K562 (cell line): ENCODE measurements around the gene CNPY4. TPM values are rescaled to one million over a fixed set of nuclear protein-coding genes. Genes with fewer than 3 reads are reported as not detected.

Experiments used
- CHCHD3 ChIP-seq: fragments of 250-450 bp; sonication (Bioruptor Pico); IDR thresholded peaks from 2 replicates; pipeline ENCODE4 v2.1.2; 2022; ENCODE audit warnings: mild to moderate bottlenecking
- DNMT1 ChIP-seq: fragments of 450-650 bp; IDR thresholded peaks from 2 replicates; pipeline ENCODE4 v1.6.1; 2016; ENCODE audit warnings: antibody characterized with exemption, mild to moderate bottlenecking
- EWSR1 ChIP-seq: fragments of 450-650 bp; IDR thresholded peaks from 2 replicates; pipeline ENCODE4 v1.6.1; 2018; ENCODE audit warnings: borderline replicate concordance, mild to moderate bottlenecking, low read depth, moderate library complexity; ENCODE audit not compliant: partially characterized antibody
- FOXA3 ChIP-seq, 2 experiments: fragments of 450-650 bp in 1 of 2; sonication (generic) in 1 of 2; formaldehyde crosslinking; IDR thresholded peaks in 1 of 2; conservative IDR thresholded peaks in 1 of 2; 2 replicates each; pipeline versions ENCODE4 v1.4.0 to v1.8.0; 2020 to 2022; ENCODE audit warnings: mild to moderate bottlenecking in 2 of 2, missing genetic modification reagents in 1 of 2
- HES1 ChIP-seq: fragments of 450-650 bp; IDR thresholded peaks from 2 replicates; pipeline ENCODE4 v1.6.1; 2016; ENCODE audit warnings: low read depth, mild to moderate bottlenecking, moderate library complexity
- KLF13 ChIP-seq: fragments of 450-650 bp; IDR thresholded peaks from 2 replicates; pipeline ENCODE4 v1.6.1; 2016; ENCODE audit warnings: missing genetic modification characterization, low read depth, mild to moderate bottlenecking, missing compliant biosample characterization, moderate library complexity, borderline replicate concordance
- MEF2D ChIP-seq: conservative IDR thresholded peaks from 2 replicates; pipeline ENCODE4 v1.6.1; 2016; ENCODE audit warnings: low read depth, missing genetic modification characterization, missing compliant biosample characterization
- MLX ChIP-seq, 2 experiments: fragments of 450-650 bp in 1 of 2; sonication (generic) in 1 of 2; formaldehyde crosslinking; conservative IDR thresholded peaks; 2 replicates each; pipeline versions ENCODE4 v1.4.0 to v1.8.1; 2020 to 2022; ENCODE audit warnings: mild to moderate bottlenecking in 1 of 2, missing genetic modification reagents in 1 of 2
- NCOA1 ChIP-seq: fragments of 450-650 bp; IDR thresholded peaks from 2 replicates; pipeline ENCODE4 v1.6.1; 2016; ENCODE audit warnings: low read depth
- PCBP1 ChIP-seq: fragments of 200-400 bp; formaldehyde crosslinking; IDR thresholded peaks from 2 replicates; pipeline ENCODE4 v1.6.1; 2018; ENCODE audit warnings: mild to moderate bottlenecking, low read depth, low read length; ENCODE audit not compliant: poor library complexity, severe bottlenecking
- PHF20 ChIP-seq: fragments of 450-650 bp; IDR thresholded peaks from 2 replicates; pipeline ENCODE4 v1.6.1; 2018; ENCODE audit not compliant: partially characterized antibody
- SAFB ChIP-seq: fragments of 200-400 bp; formaldehyde crosslinking; IDR thresholded peaks from 2 replicates; pipeline ENCODE4 v1.6.1; 2017; ENCODE audit warnings: low read depth, low read length, borderline replicate concordance
- SPI1 ChIP-seq: IDR thresholded peaks from 2 replicates; pipeline ENCODE4 v1.6.1; 2011; ENCODE audit warnings: low read depth, low read length, control low read depth, borderline replicate concordance
- TAF1 ChIP-seq: IDR thresholded peaks from 2 replicates; pipeline ENCODE4 v1.6.1; 2011; ENCODE audit warnings: mild to moderate bottlenecking, low read length, moderate library complexity; ENCODE audit not compliant: insufficient read depth, control insufficient read depth, severe bottlenecking; ENCODE audit errors: extremely low read depth
- TARDBP ChIP-seq: fragments of 450-650 bp; IDR thresholded peaks from 2 replicates; pipeline ENCODE4 v1.6.1; 2016
- ZNF274 ChIP-seq: IDR thresholded peaks from 2 replicates; pipeline ENCODE4 v1.6.1; 2011; ENCODE audit warnings: low read depth, mild to moderate bottlenecking, low read length, moderate library complexity, borderline replicate concordance
- ZNF398 ChIP-seq: fragments of 250-450 bp; sonication (Bioruptor Pico); IDR thresholded peaks from 2 replicates; pipeline ENCODE4 v1.8.0; 2021; ENCODE audit warnings: moderate library complexity, mild to moderate bottlenecking, inconsistent platforms
- polyA plus RNA-seq, 8 experiments: library from polyadenylated mRNA; depleted of rRNA in 4 of 8; stranded (reverse) in 5 of 8; unstranded in 3 of 8; fragments of >200 nt; fragmentation: Nextera tagmentation in 2 of 8; fragmentation: Illumina TruSeq in 1 of 8; extraction: Ambion mirVana in 2 of 8; extraction: Trizol in 1 of 8; gene quantifications; 2 replicates each; pipeline versions ENCODE4 v1.2.1 to v1.2.3, GENCODE V29; 2011 to 2014; ENCODE audit warnings: inconsistent platforms in 1 of 8, missing spikeins in 1 of 8
- total RNA-seq, 7 experiments: library from RNA; depleted of rRNA in 6 of 7; stranded (reverse); fragments of >200 nt in 6 of 7; fragmentation: Illumina TruSeq in 2 of 7; extraction: Trizol in 2 of 7; gene quantifications; 2 replicates each; pipeline versions ENCODE4 v1.2.1 to v1.2.3, GENCODE V29; 2011 to 2021; ENCODE audit warnings: low replicate concordance in 1 of 7
- TF ChIP-seq, protein P1 (sequence below): fragments of 450-650 bp; formaldehyde crosslinking; IDR thresholded peaks from 2 replicates; pipeline ENCODE4 v1.4.0; 2020; ENCODE audit warnings: mild to moderate bottlenecking
- TF ChIP-seq, protein P2 (sequence below): fragments of 250-450 bp; sonication (Bioruptor Pico); IDR thresholded peaks from 2 replicates; pipeline ENCODE4 v1.5.0; 2020; ENCODE audit warnings: mild to moderate bottlenecking, borderline replicate concordance

The CNPY4 gene
- total and polyA plus RNA-seq, 9 of the 15 experiments (the other 6 are each of a cell fraction or from before 2014, with no cell fraction given): 1.9 to 11.2 (median 7.0) TPM

DNA sequence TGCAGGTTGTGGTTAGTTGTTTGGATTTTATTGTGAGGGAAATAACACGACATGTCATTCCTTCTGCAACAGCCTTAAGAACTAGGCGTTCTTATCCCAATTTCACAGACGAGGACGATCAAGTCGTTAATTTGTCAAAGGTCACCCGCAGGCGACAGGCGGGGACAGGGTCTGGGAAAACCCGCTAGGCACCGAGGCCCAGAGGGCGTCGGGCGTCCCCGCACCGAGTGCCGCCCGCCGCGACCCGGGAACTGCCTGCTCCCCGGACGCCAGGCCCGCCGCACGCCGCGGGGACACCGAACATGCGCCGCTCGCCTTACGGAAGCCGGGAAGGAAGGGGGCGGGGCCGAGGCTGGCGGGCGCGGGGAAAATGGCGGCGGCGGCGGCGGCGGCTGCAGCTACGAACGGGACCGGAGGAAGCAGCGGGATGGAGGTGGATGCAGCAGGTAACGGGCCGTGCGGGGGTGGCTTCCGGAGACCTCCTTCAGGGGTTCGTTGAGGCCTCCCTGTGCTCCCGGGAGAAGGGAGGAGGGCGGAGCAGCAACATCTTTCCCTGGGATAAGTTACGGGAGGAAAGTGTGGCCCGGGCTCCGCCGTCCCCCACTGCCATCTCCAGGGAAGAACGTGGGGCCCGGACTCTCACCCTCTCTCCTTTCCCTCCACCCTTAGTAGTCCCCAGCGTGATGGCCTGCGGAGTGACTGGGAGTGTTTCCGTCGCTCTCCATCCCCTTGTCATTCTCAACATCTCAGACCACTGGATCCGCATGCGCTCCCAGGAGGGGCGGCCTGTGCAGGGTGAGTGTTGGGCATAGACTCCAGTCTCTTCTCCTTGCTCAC, 30.6 kb upstream of the CNPY4 start, which contains the start of gene COPS6 (continued):
- TF ChIP-seq SAFB: no peak
- TF ChIP-seq, protein P1, sequence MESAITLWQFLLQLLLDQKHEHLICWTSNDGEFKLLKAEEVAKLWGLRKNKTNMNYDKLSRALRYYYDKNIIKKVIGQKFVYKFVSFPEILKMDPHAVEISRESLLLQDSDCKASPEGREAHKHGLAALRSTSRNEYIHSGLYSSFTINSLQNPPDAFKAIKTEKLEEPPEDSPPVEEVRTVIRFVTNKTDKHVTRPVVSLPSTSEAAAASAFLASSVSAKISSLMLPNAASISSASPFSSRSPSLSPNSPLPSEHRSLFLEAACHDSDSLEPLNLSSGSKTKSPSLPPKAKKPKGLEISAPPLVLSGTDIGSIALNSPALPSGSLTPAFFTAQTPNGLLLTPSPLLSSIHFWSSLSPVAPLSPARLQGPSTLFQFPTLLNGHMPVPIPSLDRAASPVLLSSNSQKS: 0 out of 2 replicates have a peak, but pooled peaks have one; percentile 55
- peak; percentile 94 for TF ChIP-seq KLF13 (tag)
- TF ChIP-seq TAF1: peak; percentile 98
- TF ChIP-seq MLX (CRISPR knock-in tag; conservative IDR thresholded peaks at IDR 0.05): peak in 1 of 2 experiments; percentile 97; a peak in 2 of 4 replicates
- TF ChIP-seq, protein P2, sequence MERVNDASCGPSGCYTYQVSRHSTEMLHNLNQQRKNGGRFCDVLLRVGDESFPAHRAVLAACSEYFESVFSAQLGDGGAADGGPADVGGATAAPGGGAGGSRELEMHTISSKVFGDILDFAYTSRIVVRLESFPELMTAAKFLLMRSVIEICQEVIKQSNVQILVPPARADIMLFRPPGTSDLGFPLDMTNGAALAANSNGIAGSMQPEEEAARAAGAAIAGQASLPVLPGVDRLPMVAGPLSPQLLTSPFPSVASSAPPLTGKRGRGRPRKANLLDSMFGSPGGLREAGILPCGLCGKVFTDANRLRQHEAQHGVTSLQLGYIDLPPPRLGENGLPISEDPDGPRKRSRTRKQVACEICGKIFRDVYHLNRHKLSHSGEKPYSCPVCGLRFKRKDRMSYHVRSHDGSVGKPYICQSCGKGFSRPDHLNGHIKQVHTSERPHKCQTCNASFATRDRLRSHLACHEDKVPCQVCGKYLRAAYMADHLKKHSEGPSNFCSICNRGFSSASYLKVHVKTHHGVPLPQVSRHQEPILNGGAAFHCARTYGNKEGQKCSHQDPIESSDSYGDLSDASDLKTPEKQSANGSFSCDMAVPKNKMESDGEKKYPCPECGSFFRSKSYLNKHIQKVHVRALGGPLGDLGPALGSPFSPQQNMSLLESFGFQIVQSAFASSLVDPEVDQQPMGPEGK (CRISPR knock-in tag): no peak
- TF ChIP-seq HES1: no peak
- no peak for TF ChIP-seq ZNF274
- peak; percentile 90 for TF ChIP-seq PHF20
- TF ChIP-seq DNMT1: no peak
- peak; percentile 82 for TF ChIP-seq PCBP1
- no peak for TF ChIP-seq EWSR1
- no peak for TF ChIP-seq CHCHD3
- no peak for TF ChIP-seq ZNF398 (CRISPR knock-in tag)
- TF ChIP-seq FOXA3 (CRISPR knock-in tag; conservative IDR thresholded peaks at IDR 0.05 in 1 of 2, IDR thresholded peaks at IDR 0.05 in 1 of 2): peak; percentile 30 to 83; a peak in 2 of 4 replicates
- TF ChIP-seq MEF2D (tag): no peak
- TF ChIP-seq SPI1: no peak
- TF ChIP-seq NCOA1: no peak; the same call in 1 of the 2 replicates
- TF ChIP-seq TARDBP: no peak; the same call in 1 of the 2 replicates
